Mucosa of descending colon (tissue), 3 donors: ENCODE results near the gene DRC7. TPM values are rescaled to one million over a fixed set of nuclear protein-coding genes. Genes with fewer than 3 reads are reported as not detected.

Source experiments
- ATAC-seq: fragments of 200-7000 bp; cut with Tn5 transposase; one replicate; pipeline ENCODE4 v1.9.1; 2020; ENCODE audit warnings: mild to moderate bottlenecking, moderate library complexity
- DNase-seq, 3 donors: peaks; one replicate each; pipeline ENCODE4 v3.0.0-alpha.2; 2020
- H3K36me3 ChIP-seq: fragments of 200-600 bp; one replicate; pipeline ENCODE4 v1.8.0; 2021; ENCODE audit warnings: low read depth, mild to moderate bottlenecking
- H3K4me1 ChIP-seq: fragments of 200-600 bp; one replicate; pipeline ENCODE4 v1.8.0; 2021; ENCODE audit warnings: low read depth, mild to moderate bottlenecking
- H3K4me3 ChIP-seq: fragments of 200-600 bp; one replicate; pipeline ENCODE4 v1.8.0; 2021; ENCODE audit warnings: mild to moderate bottlenecking
- H3K9me3 ChIP-seq: fragments of 200-600 bp; one replicate; pipeline ENCODE4 v1.8.0; 2021; ENCODE audit warnings: mild to moderate bottlenecking
- CTCF ChIP-seq: fragments of 200-600 bp; IDR thresholded peaks from one replicate; pipeline ENCODE4 v1.8.0; 2022; ENCODE audit warnings: antibody characterized with exemption, mild to moderate bottlenecking
- intact Hi-C, 2 donors: fragments of 100-400 bp; cut with DNase I in 1 of 2; cut with micrococcal nuclease in 1 of 2; formaldehyde crosslinking; loops; one replicate each; pipeline versions ENCODE4 v1.11.0 to v1.11.1; 2022; cut with DNase I, micrococcal nuclease
- total RNA-seq, 3 donors: library from RNA; stranded (reverse); fragmentation: NEBNext Ultra II Directional in 2 of 3; extraction: Animal tissue kit (Norgen Biotek cat#: 25700) in 2 of 3; gene quantifications; one replicate each; pipeline versions ENCODE4 v1.2.1 to v1.2.4, GENCODE V29; 2021 to 2023
- donor health status: DM: no; HTN: no; CAD: no; lungs with moderate emphysema.
- donor health status: DM: no; HTN: no; CAD: no.
- donor health status: DM: no; HTN: yes; CAD: no.

Gene DRC7
- total RNA-seq, 3 donors from 2014 or later = not detected

- TF ChIP-seq CTCF = no peak
Observed at GRCh38 chr16:57749101-57749692, 54.6 kb downstream of the DRC7 start.

GRCh38 chr16:57749856-57750452, 55.3 kb downstream of the DRC7 start:
- Histone ChIP-seq H3K36me3 (no peaks in the 10 kb centered on the region), H3K4me1 (no peaks in the 10 kb centered on the region), H3K9me3 (no peaks in the 10 kb centered on the region), H3K4me3 (no peak overlapping the region)
- intact Hi-C loops = no loop called here
- ATAC-seq (no peak), DNase-seq (peak in 1 of 3 donors; percentile 3)
- no peak for TF ChIP-seq CTCF

More at GRCh38 chr16:57749101-57749692, 54.6 kb downstream of the DRC7 start:
- ATAC-seq (no peak), DNase-seq (peak in 1 of 3 donors; percentile 7)
- H3K4me1 ChIP-seq = no peaks in the 10 kb centered on the region
- no peaks in the 10 kb centered on the region for H3K9me3 ChIP-seq
- intact Hi-C loops = no loop called here
- H3K4me3 ChIP-seq = no peak overlapping the region
- no peaks in the 10 kb centered on the region for H3K36me3 ChIP-seq

GRCh38 chr16:57750796-57751538, 56.4 kb downstream of the DRC7 start:
- intact Hi-C loops = no loop called here
- Histone ChIP-seq H3K9me3 (no peaks in the 10 kb centered on the region), H3K4me1 (no peaks in the 10 kb centered on the region), H3K36me3 (no peaks in the 10 kb centered on the region), H3K4me3 (no peak overlapping the region)
- TF ChIP-seq CTCF = no peak
- ATAC-seq (no peak), DNase-seq (peak in 2 of 3 donors; percentile 9 to 32)

GRCh38 chr16:57751539-57752202, 57.1 kb downstream of the DRC7 start:
- Histone ChIP-seq H3K4me3 (no peak overlapping the region), H3K9me3 (no peaks in the 10 kb centered on the region), H3K36me3 (no peaks in the 10 kb centered on the region), H3K4me1 (no peaks in the 10 kb centered on the region)
- no peak for TF ChIP-seq CTCF
- intact Hi-C loops = no loop called here
- peak in 2 of 3 donors; percentile 12 to 48 for DNase-seq
- ATAC-seq = no peak

- H3K36me3 ChIP-seq = no peaks in the 10 kb centered on the region
Observed at GRCh38 chr16:57752203-57752580, 57.6 kb downstream of the DRC7 start.

More at GRCh38 chr16:57752203-57752580, 57.6 kb downstream of the DRC7 start:
- TF ChIP-seq CTCF = no peak
- DNase-seq (peak in 1 of 3 donors; percentile 9), ATAC-seq (no peak)
- Histone ChIP-seq H3K4me3 (no peak overlapping the region), H3K4me1 (no peaks in the 10 kb centered on the region), H3K9me3 (no peaks in the 10 kb centered on the region)
- intact Hi-C loops = no loop called here
